HG03064 (cell line): ENCODE data around the gene TMEM198.
A peak's percentile ranks its signal among the peaks of the same experiment; 100 is the strongest.

ENCODE experiments used
- ATAC-seq: cut with Tn5 transposase; IDR thresholded peaks from one replicate; pipeline ENCODE4 v1.9.1; 2021; ENCODE audit warnings: low read depth; ENCODE audit not compliant: unreplicated experiment

TMEM198 gene

DNA sequence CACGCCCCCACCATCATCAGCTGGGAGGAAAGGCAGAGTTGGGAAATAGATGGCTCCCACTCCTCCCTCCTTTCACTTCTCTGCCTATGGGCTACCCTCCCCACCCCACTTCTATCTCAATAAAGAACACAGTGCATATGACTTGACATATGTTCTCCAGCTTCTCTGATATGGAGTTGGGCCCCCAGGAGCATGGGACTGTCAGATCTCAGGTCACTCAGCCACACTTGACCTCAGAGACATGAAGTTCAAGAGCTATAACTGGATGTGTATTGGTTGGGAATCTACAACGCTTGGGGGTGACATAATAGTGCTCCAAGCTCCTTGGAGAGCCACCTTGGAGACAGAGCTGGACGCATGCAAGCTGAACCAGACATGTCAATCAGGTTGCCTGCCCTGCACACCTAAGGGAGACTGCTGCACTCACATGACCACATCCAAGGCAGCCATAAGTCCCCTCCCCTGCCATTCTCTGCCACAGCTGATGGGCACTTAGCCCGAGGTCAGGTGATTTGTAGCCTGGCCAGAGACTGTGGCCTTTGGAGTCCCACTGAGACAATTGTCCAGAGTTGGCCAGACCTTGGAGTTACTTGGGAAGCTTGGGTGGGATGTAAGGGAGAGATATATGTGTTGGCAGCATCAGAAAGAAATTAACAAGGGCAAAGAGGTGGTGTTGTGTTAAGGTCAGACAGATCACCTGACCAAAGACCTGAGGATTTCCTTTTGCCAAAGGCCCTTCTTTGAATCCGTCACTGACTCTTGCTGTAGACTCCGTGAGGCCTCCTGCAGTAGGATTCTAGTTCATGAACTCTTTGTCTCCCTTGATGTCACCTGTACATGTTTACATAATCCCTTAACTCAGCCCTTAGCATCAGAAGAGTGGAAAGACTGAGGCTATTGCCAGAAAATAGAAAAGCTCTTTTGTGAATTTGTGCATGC lies 32.0 kb downstream of the TMEM198 start:
- no peak for ATAC-seq

DNA sequence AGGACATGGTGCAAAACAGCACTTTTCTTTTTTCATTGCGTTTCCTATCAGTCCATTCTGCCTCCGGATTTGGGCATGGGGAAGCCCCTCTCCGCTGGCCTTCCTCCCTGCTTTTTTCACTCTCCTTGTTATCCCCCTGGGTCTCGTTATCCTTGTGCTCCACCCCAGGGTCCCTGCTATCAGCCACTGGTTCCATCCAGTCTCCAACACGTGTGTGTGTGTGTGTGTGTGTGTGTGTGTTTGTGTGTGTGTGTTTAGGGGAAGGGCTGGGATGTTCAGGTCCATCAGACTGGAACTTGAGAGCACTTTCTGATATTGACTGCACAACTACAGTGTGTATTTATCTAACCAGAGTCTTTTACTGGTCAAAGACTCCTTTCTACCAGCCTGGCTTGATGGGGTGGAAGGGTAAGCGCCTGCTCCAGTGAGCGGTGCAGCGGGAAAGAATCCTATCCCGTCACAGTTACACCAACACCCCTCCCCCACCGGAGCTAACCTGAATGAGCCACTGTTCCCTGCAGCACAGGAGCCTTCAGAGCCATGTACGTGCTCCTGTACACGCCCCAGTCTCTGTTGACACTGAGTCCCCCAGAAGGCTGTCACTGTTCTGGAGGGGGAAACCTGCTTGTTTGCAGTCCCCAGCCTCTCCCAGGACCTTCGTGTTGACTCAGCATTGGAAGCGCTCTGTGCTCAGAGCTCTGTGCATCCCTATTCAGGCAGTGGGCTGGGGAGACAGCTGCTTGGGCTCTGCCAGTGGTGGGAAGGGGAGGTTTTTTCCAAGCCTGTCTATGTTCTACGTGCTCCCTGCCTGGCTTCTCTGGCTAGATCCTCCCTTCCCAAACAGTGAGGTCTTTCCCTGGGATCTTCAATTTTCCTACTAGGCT lies 32.9 kb downstream of the TMEM198 start:
- no peak for ATAC-seq

DNA sequence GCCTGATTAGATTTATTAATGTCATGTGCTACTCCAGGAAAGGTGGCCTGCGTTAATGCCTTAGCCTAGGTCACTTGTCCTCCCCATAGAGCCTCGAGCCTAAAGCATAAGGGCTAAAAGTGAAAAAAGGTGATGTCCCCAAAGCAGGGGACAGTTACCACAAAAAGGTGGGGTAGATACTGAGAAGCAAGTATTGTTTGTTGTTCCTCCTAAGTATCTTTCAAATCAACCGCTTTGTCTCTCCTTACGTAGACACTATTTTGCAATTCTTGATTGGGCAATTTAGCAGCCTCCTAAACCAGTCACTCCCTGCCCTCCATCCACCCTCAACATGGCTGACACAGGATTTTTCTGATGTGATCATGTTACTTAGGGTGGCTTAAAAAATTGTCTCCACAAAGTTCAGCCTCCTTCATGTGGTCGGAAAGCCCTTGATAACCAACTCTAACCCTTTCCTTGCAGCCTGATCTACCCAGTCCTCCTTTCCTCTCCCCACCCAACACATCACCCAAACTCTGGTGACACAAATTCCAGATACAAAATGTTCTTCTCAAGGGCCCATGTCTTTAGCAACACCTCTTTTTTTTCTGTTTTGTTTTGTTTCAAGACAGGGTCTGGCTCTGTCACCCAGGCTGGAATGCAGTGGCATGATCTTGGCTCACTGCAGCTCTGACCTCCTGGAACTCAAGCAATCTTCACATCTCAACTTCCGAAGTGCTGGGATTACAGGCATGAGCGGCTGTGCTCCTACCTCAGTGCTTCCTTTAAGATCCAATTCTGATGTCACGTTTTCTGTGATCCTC lies 35.2 kb downstream of the TMEM198 start:
- ATAC-seq, result no peak

DNA sequence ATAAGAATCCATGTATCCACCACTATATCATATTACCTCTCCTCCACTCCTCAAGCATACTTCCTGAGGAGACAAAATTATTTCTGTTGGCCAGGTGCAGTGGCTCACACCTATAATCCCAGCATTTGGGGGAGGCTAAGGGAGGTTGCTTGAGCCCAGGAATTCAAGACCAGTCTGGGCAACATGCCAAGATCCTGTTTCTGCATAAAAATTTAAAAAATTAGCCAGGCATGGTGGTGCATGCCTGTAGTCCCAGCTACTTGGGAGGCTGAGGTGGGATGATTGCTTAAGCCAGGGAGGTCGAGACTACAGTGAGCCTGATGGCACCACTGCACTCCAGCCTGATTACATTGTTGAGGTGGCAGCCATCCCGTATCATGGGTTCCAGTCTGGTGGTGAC lies 37.5 kb downstream of the TMEM198 start:
- ATAC-seq, result no peak

DNA sequence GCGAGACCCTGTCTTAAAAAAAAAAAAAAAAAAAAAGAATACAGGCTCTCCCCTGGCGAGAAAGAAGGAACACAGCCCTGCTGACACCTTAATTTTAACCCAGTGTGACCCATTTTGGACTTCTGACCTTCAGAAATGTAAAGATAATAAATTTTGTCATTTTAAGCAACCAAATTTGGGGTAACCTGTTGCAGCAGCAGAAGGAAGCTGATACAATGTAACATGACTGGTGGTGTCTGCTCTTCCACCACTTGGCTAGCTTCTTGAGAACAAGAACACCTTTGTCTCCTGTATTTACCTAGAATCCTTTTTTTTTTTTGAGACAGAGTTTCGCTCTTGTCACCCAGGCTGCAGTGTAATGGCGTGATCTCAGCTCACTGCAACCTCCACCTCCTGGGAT lies 47.3 kb downstream of the TMEM198 start:
- ATAC-seq, result no peak

DNA sequence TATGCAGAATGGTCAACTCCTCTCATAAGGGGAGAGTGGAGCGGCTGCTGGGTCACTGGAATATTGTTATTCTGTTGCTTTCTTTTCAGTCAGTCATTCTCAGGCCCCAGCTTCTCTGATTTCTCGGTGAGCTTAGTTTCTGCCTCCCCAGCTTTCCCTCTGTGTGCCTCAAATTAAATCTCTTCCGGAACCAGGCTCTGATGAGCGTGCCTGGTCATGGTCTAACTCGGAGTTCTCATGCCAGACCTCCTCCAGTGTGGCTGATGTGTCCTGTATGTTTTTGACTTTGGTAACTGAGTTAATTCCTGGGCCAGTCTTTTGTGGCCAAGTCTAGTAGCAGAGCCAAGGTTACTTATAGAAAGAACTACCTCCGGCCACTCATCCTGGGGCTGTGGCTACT lies 48.9 kb downstream of the TMEM198 start:
- no peak for ATAC-seq

DNA sequence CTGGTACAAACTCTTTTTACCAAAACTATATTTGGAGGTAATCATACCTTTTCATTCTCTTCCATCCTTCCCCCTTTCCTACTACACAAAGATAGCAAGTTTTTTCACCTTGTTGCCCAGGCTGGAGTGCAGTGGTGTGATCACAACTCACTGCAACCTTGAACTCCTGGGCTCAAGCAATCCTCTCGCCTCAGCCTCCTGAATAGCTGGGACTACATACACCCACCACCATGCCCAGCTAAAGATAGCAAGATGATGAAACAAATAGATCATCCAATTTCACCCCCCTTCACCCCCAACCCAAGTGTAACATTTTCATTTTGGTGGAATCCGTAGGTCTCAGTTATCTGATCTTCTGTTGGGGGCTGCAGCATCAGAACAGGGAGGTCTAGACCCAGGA lies 49.3 kb downstream of the TMEM198 start:
- ATAC-seq, result no peak

DNA sequence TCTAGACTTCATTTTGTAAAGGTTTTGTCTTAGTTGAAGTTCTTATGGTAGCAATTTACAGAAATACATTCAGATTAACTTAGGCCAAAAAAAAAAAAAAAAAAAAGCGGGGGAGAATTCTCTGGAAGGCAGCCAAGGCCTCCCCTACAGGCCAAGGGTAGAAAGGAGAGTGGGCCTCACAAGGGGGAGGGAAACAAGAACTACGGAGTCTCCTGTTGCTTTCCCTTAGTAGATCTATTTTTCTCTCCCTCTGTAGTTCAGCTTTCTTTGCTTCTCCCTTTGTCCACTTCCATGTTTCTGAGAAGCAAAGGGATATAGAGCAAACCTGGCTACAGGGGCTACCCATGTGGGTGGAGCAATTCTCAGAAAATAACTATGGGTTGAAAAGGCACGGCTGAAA lies 51.4 kb downstream of the TMEM198 start:
- no peak for ATAC-seq

DNA sequence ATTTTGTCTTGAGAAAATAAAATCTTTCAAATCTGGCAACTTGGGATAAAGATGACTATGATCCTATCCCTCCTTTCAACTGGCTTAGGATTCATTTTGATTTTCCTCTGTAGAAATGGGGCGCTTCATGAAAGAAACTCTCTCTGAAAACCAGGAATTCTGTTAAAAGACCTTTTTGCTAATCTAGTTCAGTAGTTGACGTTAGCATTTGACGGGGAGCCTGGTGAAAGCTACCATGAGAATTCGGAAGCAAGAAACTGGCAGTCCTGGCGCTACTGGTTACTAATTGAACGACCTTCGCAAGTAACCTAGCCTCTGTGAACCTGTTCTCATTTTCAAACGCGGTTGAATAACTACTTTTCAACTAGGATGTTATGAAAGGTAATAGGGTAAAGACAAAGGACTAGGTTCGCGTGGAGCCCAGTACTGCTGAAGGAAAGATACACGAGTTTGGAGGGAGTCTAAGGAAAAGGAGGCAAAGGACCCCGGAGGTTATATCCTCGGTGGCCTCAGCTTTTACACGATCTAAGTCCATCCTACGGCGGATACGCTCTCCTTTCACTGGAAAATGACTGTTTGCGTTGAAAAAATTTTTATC lies 53.2 kb downstream of the TMEM198 start:
- ATAC-seq, result peak; percentile 2

DNA sequence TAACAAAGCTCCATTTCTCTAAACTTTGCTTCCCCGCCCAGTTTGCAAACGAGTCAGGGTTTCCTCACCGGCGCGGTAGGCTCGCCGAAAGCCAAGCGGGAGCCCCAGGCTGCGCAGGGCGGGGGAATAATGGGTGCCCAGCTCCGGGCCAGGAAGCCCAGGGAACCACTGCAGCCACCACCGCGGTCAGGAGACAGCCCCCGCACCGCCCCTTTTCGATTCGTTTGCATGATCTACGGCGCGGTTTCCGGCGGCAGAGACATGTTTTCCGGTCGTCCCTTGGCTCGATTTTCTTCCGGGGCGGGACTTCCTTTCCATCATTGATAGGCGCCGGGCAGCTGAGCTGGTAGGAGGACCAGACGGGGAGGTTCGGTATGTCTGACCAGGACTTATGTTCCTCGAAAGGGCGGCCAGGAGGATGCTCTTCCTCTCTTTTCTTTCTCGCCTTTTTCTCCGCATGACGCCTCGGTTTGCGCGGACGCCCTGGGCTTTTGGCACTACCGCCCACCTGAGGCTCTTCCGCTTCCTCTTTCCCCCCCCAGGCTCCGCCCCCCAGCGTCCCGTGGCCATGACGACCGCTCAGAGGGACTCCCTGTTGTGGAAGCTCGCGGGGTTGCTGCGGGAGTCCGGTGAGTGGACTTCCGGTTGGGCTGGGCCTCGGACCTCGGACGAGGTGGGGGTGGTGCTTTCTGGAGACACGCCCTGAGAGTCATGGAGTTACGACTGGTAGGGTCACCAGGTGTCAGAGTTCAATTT lies 53.9 kb downstream of the TMEM198 start, which contains the start of gene STK11IP:
STK11IP (plus strand) TSS at position 306 of the 756 bp plus-strand sequence; CDS start at position 569, 263 bp downstream.
- peak; percentile 96 for ATAC-seq

DNA sequence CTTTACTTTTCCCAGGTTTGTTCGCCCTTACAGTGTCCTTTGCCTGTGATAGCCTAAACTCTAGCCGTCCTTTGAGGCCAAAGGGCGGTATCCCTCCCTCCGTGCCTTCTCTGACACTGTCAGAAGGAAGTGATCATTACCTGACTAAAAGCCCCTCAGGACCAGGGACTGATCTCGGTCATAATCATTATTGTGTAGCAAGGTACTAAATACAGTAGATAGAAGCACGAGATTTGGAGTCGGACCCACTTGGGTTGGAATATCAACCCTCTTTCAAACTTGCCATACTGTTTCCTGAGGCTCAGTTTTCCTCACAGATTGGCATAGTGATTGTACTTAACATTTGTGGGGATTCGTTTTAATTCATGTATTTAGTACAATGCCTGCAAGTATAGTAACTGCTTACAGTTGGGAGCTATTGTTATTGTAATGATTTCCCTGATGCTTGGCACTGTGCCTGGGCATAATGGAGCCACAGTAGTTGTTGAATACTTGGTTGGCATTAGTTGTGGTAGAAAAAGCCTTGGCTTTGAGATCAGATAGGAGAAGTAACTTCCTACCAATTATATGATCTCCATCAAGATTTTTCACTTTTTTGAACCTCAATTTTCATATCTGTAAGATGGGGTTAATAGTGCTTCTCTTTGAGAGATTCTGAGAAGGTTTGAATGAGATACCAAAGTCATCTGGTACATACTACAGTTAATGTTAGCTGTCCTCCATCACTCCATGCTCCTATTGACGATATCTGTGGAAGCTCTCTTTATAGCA lies 54.7 kb downstream of the TMEM198 start:
- no peak for ATAC-seq
